ENCODE measurements around the gene AOPEP.

DNA sequence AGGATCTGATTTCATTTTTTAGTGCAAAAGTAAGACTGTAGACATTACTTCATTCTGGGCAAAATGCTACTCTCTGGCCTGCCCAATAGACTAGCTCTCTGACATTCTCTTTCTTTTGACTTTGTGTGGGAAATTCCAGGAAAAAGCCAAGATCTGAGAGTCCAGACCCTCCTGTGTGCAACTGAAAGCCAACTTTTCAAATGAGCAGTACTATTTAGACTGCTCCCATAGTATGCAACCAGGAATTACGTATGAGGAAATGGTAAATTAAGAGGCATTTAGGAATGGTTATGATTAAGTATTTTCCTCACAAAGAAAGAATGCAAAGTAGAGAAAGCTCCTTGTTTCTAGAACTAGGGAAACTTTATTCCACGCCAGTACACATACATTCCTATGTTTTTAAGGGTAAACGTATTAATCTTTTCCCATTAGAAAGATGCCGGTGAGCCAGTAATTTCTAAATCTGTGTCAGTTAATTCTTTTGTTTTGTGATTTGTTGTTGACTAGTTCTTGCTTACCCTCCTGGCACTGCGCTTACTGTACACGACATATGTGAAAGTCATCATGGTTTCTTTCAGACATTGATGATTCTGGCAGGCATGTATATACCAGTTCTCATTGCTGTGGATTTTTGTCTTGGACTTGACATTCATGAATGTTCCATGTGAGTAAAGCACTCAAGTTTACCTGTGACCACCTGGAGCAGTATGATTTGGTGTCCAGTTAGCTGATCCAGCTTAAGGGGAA is 56.0 kb downstream of the AOPEP start:
- TF ChIP-seq CTCF (IDR thresholded peaks at IDR 0.05) (no peak), ZC3H11A (IDR thresholded peaks at IDR 0.05) (no peak), MYC (IDR thresholded peaks at IDR 0.05; ENCODE audit: borderline replicate concordance, low read length) (no peak), EP300 (IDR thresholded peaks at IDR 0.05) (no peak), JUNB (IDR thresholded peaks at IDR 0.05) (no peak), HOXB13 (CRISPR knock-in tag; IDR thresholded peaks at IDR 0.05; ENCODE audit: low read depth) (no peak), CHD4 (IDR thresholded peaks at IDR 0.05; ENCODE audit: borderline replicate concordance) (no peak)
- TF ChIP-seq, protein P1, sequence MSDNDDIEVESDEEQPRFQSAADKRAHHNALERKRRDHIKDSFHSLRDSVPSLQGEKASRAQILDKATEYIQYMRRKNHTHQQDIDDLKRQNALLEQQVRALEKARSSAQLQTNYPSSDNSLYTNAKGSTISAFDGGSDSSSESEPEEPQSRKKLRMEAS (IDR thresholded peaks at IDR 0.05): no peak
